ENCODE results near the gene FBXW9.

- TF ChIP-seq, protein P1, sequence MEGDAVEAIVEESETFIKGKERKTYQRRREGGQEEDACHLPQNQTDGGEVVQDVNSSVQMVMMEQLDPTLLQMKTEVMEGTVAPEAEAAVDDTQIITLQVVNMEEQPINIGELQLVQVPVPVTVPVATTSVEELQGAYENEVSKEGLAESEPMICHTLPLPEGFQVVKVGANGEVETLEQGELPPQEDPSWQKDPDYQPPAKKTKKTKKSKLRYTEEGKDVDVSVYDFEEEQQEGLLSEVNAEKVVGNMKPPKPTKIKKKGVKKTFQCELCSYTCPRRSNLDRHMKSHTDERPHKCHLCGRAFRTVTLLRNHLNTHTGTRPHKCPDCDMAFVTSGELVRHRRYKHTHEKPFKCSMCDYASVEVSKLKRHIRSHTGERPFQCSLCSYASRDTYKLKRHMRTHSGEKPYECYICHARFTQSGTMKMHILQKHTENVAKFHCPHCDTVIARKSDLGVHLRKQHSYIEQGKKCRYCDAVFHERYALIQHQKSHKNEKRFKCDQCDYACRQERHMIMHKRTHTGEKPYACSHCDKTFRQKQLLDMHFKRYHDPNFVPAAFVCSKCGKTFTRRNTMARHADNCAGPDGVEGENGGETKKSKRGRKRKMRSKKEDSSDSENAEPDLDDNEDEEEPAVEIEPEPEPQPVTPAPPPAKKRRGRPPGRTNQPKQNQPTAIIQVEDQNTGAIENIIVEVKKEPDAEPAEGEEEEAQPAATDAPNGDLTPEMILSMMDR (conservative IDR thresholded peaks at IDR 0.05), result no peak
- TF ChIP-seq EZH2 (IDR thresholded peaks at IDR 0.05; ENCODE audit: low read depth), result no peak
Measured at GRCh38 chr19:12701596-12702282, 5.3 kb upstream of the FBXW9 start.
